DND-41 (cell line): ENCODE results near the gene FAM193B.

Source experiments
- ATAC-seq: fragments of 200-7000 bp; cut with Tn5 transposase; 3 replicates; pipeline ENCODE4 v1.9.1; 2021; ENCODE audit warnings: low read depth; ENCODE audit not compliant: insufficient read depth
- DNase-seq: peaks from one replicate; pipeline ENCODE4 v3.0.0-alpha.2; 2020
- H2AFZ ChIP-seq: 2 replicates; pipeline ENCODE4 v1.6.0; 2012; ENCODE audit warnings: low read depth, low read length
- H3K27ac ChIP-seq: 2 replicates; pipeline ENCODE4 v1.5.1; 2012; ENCODE audit warnings: low read length, inconsistent platforms
- H3K27me3 ChIP-seq: fragments of 200-600 bp; sonication (generic); 2 replicates; pipeline ENCODE4 v1.6.0; 2012; ENCODE audit warnings: low read length, mild to moderate bottlenecking, inconsistent platforms; ENCODE audit not compliant: insufficient read depth, poor library complexity
- H3K36me3 ChIP-seq: 2 replicates; pipeline ENCODE4 v1.5.1; 2012; ENCODE audit warnings: low read length, inconsistent platforms; ENCODE audit not compliant: insufficient read depth
- H3K4me1 ChIP-seq: 2 replicates; pipeline ENCODE4 v1.5.1; 2012; ENCODE audit warnings: mild to moderate bottlenecking, low read length; ENCODE audit not compliant: insufficient read depth
- H3K4me2 ChIP-seq: 2 replicates; pipeline ENCODE4 v1.6.0; 2012; ENCODE audit warnings: mild to moderate bottlenecking, moderate library complexity, low read length, inconsistent platforms; ENCODE audit not compliant: insufficient read depth
- H3K4me3 ChIP-seq, 2 experiments: fragments of 200-600 bp in 1 of 2; shearing (Covaris generic) in 1 of 2; 2 replicates each; pipeline ENCODE4 v1.5.1; 2012 to 2016; ENCODE audit warnings: inconsistent platforms in 2 of 2, low read length in 2 of 2, mild to moderate bottlenecking in 2 of 2, low read depth in 1 of 2, moderate library complexity in 1 of 2
- H3K79me2 ChIP-seq: 2 replicates; pipeline ENCODE4 v1.6.0; 2012; ENCODE audit warnings: low read length, inconsistent platforms; ENCODE audit not compliant: insufficient read depth
- H3K9ac ChIP-seq: 2 replicates; pipeline ENCODE4 v1.6.0; 2012; ENCODE audit warnings: low read depth, mild to moderate bottlenecking, inconsistent platforms, low read length, moderate library complexity
- H3K9me3 ChIP-seq: 2 replicates; pipeline ENCODE4 v1.5.1; 2012; ENCODE audit warnings: low read length, moderate library complexity, mild to moderate bottlenecking, inconsistent platforms; ENCODE audit not compliant: insufficient read depth, severe bottlenecking
- H4K20me1 ChIP-seq: 2 replicates; pipeline ENCODE4 v1.6.0; 2012; ENCODE audit warnings: low read length; ENCODE audit not compliant: insufficient read depth
- EZH2 ChIP-seq: IDR thresholded peaks from 3 replicates; pipeline ENCODE4 v1.6.1; 2012; ENCODE audit warnings: borderline replicate concordance, low read depth, mild to moderate bottlenecking, moderate library complexity, low read length, inconsistent platforms; ENCODE audit not compliant: severe bottlenecking
- TF ChIP-seq, protein P1 (sequence below): IDR thresholded peaks from 2 replicates; pipeline ENCODE4 v1.5.1; 2012; ENCODE audit warnings: borderline replicate concordance, low read length, moderate library complexity, mild to moderate bottlenecking; ENCODE audit not compliant: poor library complexity, severe bottlenecking; ENCODE audit errors: extremely low read depth

FAM193B gene

GRCh38 chr5:177596775-177597238, 42.4 kb upstream of the FAM193B start:
- Histone ChIP-seq H2AFZ (no peak overlapping the region), H3K36me3 (peaks cover 37% of the 10 kb centered on the region), H3K9ac (no peak overlapping the region), H3K4me1 (peaks cover 43% of the 10 kb centered on the region), H3K4me2 (no peak overlapping the region), H3K79me2 (peaks cover 36% of the 10 kb centered on the region), H3K9me3 (no peaks in the 10 kb centered on the region), H3K27me3 (no peaks in the 10 kb centered on the region), H4K20me1 (peaks cover 16% of the 10 kb centered on the region), H3K27ac (no peak overlapping the region), H3K4me3 (no peak overlapping the region)
- DNase-seq, result no peak
- TF ChIP-seq, protein P1, sequence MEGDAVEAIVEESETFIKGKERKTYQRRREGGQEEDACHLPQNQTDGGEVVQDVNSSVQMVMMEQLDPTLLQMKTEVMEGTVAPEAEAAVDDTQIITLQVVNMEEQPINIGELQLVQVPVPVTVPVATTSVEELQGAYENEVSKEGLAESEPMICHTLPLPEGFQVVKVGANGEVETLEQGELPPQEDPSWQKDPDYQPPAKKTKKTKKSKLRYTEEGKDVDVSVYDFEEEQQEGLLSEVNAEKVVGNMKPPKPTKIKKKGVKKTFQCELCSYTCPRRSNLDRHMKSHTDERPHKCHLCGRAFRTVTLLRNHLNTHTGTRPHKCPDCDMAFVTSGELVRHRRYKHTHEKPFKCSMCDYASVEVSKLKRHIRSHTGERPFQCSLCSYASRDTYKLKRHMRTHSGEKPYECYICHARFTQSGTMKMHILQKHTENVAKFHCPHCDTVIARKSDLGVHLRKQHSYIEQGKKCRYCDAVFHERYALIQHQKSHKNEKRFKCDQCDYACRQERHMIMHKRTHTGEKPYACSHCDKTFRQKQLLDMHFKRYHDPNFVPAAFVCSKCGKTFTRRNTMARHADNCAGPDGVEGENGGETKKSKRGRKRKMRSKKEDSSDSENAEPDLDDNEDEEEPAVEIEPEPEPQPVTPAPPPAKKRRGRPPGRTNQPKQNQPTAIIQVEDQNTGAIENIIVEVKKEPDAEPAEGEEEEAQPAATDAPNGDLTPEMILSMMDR, result no peak
- no peak for ATAC-seq

DNA sequence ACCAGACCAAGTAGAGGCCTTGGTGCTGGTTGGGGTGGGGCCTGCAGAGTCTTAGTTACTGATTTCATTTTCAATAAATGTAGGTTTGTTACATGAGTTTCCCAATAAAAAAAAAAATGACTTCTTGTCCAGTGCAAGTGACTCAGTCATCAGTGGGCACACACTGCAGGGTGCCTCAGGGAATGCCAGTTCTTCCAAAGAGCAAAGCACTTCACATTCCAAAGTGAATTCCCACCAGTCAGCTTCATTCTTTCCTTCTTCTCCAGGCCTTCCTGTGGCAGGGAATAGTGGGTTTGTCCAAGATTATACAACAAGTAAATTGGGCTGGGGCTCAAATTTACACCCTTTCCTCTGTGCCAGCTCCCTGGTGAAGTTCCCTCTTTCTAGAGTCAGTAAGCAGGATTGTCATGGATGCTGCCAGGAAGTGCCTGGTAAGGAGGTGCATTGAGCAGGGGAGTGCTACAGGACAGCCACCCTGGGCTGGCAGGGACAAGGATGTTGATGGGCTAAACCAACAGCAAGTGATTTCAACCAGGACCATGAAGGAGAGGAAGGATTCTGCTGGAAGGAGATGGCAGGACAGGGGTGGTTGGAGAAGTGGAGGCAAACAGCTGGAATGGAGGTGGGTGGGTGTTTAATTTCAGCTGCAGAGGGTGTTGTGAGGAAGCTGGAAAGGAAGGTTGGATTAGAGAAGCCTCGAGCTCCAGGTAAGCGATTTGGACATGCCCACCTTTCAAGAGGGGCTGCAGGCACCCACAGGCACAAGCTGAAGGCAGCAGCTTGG, 41.8 kb upstream of the FAM193B start:
- peaks cover 43% of the 10 kb centered on the region for H3K4me1 ChIP-seq
- H3K9ac ChIP-seq, result no peak overlapping the region
- H3K79me2 ChIP-seq, result peaks cover 36% of the 10 kb centered on the region
- H3K4me2 ChIP-seq, result no peak overlapping the region
- no peaks in the 10 kb centered on the region for H3K27me3 ChIP-seq
- H4K20me1 ChIP-seq, result peaks cover 13% of the 10 kb centered on the region
- no peak overlapping the region for H3K4me3 ChIP-seq
- H3K36me3 ChIP-seq, result peaks cover 37% of the 10 kb centered on the region
- H3K9me3 ChIP-seq, result no peaks in the 10 kb centered on the region
- DNase-seq (no peak), ATAC-seq (no peak)
- no peak overlapping the region for H3K27ac ChIP-seq
- no peak overlapping the region for H2AFZ ChIP-seq
- TF ChIP-seq EZH2, result no peak
- TF ChIP-seq, protein P1, result no peak

- Histone ChIP-seq H3K27ac (no peak overlapping the region), H3K4me2 (no peak overlapping the region), H3K4me1 (peaks cover 35% of the 10 kb centered on the region), H3K9ac (no peak overlapping the region), H3K4me3 (no peak overlapping the region), H4K20me1 (peaks cover 11% of the 10 kb centered on the region), H3K9me3 (no peaks in the 10 kb centered on the region), H3K79me2 (peaks cover 25% of the 10 kb centered on the region), H2AFZ (no peak overlapping the region), H3K36me3 (peaks cover 37% of the 10 kb centered on the region), H3K27me3 (no peaks in the 10 kb centered on the region)
- TF ChIP-seq, protein P1, result no peak
- no peak for ATAC-seq
- DNase-seq, result no peak
These were observed 40.7 kb upstream of the FAM193B start for GRCh38 chr5:177595026-177595585.
